ENCODE measurements around the gene TMEM208.
A peak's percentile ranks its signal among the peaks of the same experiment; 100 is the strongest.

The TMEM208 gene

DNA sequence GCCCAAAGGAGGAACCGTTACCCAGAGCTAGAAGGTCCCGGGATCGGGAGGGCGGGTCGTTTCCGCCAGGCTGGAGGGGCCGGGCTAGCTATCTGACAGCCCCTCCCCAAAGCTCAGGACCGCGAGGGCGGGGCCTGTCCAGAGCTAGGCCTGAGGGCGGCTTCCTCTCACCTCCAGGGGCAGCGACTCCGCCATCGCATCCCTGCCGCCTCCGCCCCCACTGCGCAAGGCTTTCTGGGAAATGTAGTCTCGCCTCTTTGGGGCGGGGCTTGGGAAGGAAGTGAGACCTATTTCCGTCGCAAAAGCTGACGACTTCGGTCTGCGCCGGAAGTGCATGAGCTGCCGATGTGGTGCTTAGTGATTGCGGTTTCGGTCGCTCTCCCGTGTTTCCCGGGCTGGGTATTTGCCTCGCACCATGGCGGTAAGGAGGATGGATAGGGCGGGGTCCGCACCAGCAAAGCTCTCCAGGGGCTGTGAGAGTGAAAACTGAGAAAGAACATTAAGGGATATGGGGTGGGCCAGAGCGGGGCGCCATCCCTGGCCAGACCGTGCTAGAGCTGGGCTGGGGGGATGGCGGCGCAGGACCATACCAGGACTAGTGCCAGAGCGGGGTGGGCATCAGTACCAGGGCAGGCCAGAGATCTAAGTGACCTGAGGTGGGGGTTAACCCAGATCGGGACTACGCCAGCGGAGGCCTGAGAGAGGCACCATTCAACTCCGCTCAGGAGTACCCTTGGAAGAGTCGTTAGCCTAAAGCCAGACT, at the start of gene TMEM208:
Gene TMEM208, plus strand, starts transcription at position 327 of the 763 bp plus-strand sequence. Its CDS starts 89 bp downstream, at position 416.
- peak within 1 kb of the TSS; percentile 72 for H3K27ac ChIP-seq
- TF ChIP-seq CTCF (conservative IDR thresholded peaks at IDR 0.05) (no peak), ZFX (IDR thresholded peaks at IDR 0.05) (peak; percentile 13; the same call in 1 of the 2 replicates)

- TF ChIP-seq CTCF (conservative IDR thresholded peaks at IDR 0.05): no peak; the same call in 1 of the 2 replicates
- TF ChIP-seq ZFX (IDR thresholded peaks at IDR 0.05): no peak
- H3K27ac ChIP-seq: peak overlapping the region; percentile 83
Observed at GRCh38 chr16:67177743-67178699, 48.9 kb upstream of the TMEM208 start.

DNA sequence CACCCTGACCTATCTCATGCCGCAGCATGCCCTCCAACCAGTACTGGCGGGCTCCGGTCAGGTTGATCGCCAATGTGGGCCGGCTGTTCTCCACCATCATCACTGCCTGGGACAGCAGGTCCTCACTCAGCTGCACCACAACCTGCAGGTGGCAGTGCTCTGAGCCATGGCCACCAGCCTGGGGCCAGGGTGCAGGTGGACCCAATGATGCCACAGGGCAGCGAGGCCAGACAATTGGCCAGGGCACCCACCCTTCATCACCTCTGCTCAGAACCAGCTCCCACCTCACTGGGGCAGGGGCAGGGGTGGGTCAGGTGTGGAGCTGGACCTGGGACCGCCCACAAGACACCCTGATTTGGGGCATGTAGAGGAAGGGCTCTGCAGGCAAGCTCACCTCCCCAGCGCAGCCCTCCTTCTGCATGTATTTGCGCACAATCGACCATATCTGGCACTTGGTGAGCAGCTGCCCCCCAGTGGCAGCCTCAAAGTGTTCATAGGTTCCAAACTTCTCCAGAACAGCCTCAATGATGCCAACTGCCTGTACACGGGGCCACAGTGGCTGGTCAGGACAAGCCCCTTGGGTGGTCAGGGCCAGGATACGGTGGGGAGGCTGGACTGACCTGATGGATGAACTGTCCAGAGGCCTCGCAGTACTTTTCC, 47.4 kb upstream of the TMEM208 start:
- H3K27ac ChIP-seq: peak overlapping the region; percentile 83

DNA sequence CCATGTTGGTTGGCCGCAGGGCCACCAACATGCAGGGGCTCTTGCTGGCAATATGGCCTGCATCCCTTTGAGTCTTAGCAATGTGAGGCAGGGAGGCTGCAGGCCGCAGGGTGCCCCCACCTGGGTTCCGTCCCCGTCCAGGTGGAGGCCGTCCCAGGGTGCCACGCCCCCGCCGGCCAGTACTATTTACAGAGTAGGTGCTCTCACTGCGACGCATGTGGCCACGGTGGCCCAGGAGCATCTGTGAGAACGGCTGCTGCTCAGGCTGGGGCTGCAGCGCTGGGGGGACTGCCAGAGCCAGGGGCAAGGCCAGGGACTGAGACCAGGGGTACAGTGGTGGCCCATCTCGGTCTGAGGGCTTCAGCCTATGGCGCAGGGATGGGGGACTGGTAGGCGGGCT, 46.8 kb upstream of the TMEM208 start:
- H3K27ac ChIP-seq: no peak overlapping the region; the same call in 1 of the 2 replicates
- TF ChIP-seq ZFX (IDR thresholded peaks at IDR 0.05) (no peak), CTCF (conservative IDR thresholded peaks at IDR 0.05) (no peak)

More for the DNA sequence above, 47.4 kb upstream of the TMEM208 start:
- TF ChIP-seq CTCF (conservative IDR thresholded peaks at IDR 0.05) (peak; percentile 45), ZFX (IDR thresholded peaks at IDR 0.05) (no peak)

DNA sequence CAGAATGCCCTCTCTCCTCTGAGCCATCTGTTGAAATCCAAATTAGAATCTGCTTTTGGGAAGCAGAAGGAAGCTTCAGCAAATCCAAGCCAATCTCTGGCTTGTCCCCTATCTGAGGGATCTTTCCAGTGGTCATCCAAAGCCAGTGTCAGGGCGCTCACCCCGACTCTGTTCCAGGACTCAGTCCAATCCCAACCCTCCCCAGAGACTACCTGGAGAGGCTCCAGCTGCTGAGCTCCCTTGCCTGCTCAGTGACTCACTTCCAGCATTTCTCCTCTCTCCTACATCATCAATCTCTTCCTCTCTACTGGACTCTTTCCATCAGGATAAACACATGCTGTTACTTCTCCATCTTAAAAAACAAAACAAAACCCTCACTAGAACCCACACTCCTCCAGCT, 45.6 kb upstream of the TMEM208 start:
- no peak overlapping the region for H3K27ac ChIP-seq
- no peak for TF ChIP-seq ZFX (IDR thresholded peaks at IDR 0.05)
- TF ChIP-seq CTCF (conservative IDR thresholded peaks at IDR 0.05): no peak

DNA sequence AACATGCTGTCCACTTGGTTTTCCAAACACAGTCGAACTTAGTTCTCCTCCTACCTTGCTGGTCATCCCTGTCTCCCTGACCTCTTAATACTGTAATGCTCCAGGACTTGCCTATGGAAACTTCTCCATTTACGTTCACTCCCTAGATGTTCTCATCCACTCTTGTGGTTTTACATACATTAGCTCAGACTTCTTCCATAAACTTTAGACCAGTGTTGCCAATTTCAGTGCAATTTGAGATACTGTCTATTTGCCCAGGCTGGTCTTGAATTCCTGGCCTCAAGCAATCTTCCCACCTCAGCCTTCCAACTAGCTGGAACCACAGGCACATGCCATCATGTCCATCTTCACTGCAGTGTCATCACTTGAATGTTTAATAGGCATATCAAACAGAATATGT, 44.6 kb upstream of the TMEM208 start:
- no peak overlapping the region for H3K27ac ChIP-seq
- no peak for TF ChIP-seq ZFX (IDR thresholded peaks at IDR 0.05)

DNA sequence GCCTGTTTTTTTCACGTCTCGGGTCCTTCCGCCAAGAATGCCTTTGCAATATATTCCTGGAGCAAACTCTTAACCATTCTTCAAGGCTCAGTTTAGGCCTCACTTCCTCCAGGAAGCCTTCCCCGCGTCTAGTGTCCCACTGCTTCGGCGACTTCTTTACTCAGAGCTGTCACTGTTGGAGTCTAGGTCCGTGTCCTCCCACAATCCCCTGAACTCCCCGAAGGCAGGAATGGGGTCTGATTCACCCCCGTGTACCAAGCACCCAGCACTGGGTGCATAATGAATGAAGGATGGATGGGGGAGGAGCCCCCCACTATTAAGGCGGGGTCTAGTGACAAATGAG, 43.7 kb upstream of the TMEM208 start:
- peak overlapping the region; percentile 91 for H3K27ac ChIP-seq
- no peak for TF ChIP-seq CTCF (conservative IDR thresholded peaks at IDR 0.05)
- 0 out of 2 replicates have a peak, but pooled peaks have one; percentile 24 for TF ChIP-seq ZFX (IDR thresholded peaks at IDR 0.05)
